ENCODE results near the gene ESRRG. TPM values are rescaled to one million over a fixed set of nuclear protein-coding genes. Genes with fewer than 3 reads are reported as not detected.

Gene ESRRG
- total RNA-seq, 1 experiment from 2014 or later: 0.44 TPM

DNA sequence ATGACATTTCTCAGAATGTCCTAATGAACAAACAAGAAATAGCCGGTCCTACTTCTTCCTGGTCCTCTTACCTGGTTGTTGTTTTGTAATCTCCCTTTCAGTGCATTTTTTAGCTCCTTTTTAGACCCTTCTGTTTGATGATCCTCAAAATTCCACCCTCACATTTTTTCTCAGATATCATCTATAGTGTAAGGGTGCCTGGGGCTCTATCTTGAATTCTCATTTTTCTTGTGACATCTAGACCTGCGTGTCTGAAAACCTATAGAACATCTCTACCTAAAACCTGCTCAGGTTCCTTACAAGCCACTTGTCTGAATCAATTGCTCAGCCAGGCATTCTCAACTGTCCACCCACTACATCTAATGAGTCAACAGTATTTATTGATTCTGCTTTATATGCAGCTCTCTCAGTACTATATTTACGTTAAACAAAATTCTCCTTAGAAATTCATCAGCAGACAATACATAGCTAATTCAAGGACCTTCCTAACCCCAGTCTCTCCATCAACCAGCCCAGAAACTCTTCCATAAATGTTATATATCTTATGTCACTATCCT lies 263.5 kb downstream of the ESRRG start:
- no peak overlapping the region for H3K4me3 Mint-ChIP-seq

More for the DNA sequence above, 263.5 kb downstream of the ESRRG start:
- Mint-ChIP-seq H3K9me3 (no peaks in the 10 kb centered on the region), H3K27ac (no peak overlapping the region), H3K27me3 (ENCODE audit: low read depth) (no peaks in the 10 kb centered on the region), H3K36me3 (ENCODE audit: insufficient read depth in 1 of 3, low read depth in 3 of 3) (no peaks in the 10 kb centered on the region), H3K4me1 (peaks cover 15 to 19% of the 10 kb centered on the region in 2 experiments)
- no peak overlapping the region for H3K4me2 ChIP-seq (ENCODE audit: insufficient read depth, insufficient read length, low read length)
- no peak overlapping the region for H2BK20ac ChIP-seq (ENCODE audit: low read depth, low read length, poor library complexity, severe bottlenecking)
- no peak overlapping the region for H3K9ac ChIP-seq (ENCODE audit: extremely low read depth, insufficient read length, low read length)
- no peaks in the 10 kb centered on the region for H3K9me3 ChIP-seq (ENCODE audit: control insufficient read depth, low read depth, low read length)
- H3T11ph ChIP-seq (ENCODE audit: low read length): no peak overlapping the region
- no peak overlapping the region for H3K56ac ChIP-seq (ENCODE audit: insufficient read length, low read depth, low read length)
- H3K4me1 ChIP-seq (ENCODE audit: insufficient read depth, low read length): peaks cover 4% of the 10 kb centered on the region; the same call in 1 of the 2 replicates
- H3K27me3 ChIP-seq (ENCODE audit: insufficient read depth, low read length): no peaks in the 10 kb centered on the region
- H2BK120ac ChIP-seq (ENCODE audit: low read depth, low read length, poor library complexity, severe bottlenecking): no peak overlapping the region
- WGBS (ENCODE audit: extremely low coverage, insufficient read length, low lambda C conversion rate): no CpG with 5 or more reads among the region's 3 CpGs
- no peak overlapping the region for H2BK12ac ChIP-seq (ENCODE audit: insufficient read length, low read depth, low read length)
- no peak overlapping the region for H4K91ac ChIP-seq (ENCODE audit: insufficient read length, low read depth, low read length)
- no peaks in the 10 kb centered on the region for H3K23me2 ChIP-seq (ENCODE audit: insufficient read length, low read depth, low read length, poor library complexity, severe bottlenecking)
- TF ChIP-seq, protein P1, sequence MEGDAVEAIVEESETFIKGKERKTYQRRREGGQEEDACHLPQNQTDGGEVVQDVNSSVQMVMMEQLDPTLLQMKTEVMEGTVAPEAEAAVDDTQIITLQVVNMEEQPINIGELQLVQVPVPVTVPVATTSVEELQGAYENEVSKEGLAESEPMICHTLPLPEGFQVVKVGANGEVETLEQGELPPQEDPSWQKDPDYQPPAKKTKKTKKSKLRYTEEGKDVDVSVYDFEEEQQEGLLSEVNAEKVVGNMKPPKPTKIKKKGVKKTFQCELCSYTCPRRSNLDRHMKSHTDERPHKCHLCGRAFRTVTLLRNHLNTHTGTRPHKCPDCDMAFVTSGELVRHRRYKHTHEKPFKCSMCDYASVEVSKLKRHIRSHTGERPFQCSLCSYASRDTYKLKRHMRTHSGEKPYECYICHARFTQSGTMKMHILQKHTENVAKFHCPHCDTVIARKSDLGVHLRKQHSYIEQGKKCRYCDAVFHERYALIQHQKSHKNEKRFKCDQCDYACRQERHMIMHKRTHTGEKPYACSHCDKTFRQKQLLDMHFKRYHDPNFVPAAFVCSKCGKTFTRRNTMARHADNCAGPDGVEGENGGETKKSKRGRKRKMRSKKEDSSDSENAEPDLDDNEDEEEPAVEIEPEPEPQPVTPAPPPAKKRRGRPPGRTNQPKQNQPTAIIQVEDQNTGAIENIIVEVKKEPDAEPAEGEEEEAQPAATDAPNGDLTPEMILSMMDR (conservative IDR thresholded peaks at IDR 0.05): no peak
- H4K8ac ChIP-seq (replicated peaks; ENCODE audit: insufficient read length, low read depth, low read length): no peak overlapping the region
- H4K5ac ChIP-seq (ENCODE audit: insufficient read length, low read depth, low read length): no peak overlapping the region
- no peak overlapping the region for H2AFZ ChIP-seq (ENCODE audit: low read length)
- no peak overlapping the region for H2BK15ac ChIP-seq (ENCODE audit: low read depth, low read length)
- H4K20me1 ChIP-seq (ENCODE audit: control insufficient read depth, insufficient read depth, insufficient read length): no peaks in the 10 kb centered on the region
- no peaks in the 10 kb centered on the region for H3K79me2 ChIP-seq (ENCODE audit: insufficient read depth, low read length)
- H3K4ac ChIP-seq (ENCODE audit: low read depth, low read length): no peak overlapping the region
- H2AK5ac ChIP-seq (ENCODE audit: insufficient read length, low read length): no peak overlapping the region
- no peak overlapping the region for H3K18ac ChIP-seq (ENCODE audit: insufficient read length, low read depth, low read length)
- no peaks in the 10 kb centered on the region for H3K79me1 ChIP-seq (ENCODE audit: insufficient read depth, low read depth, low read length, poor library complexity, severe bottlenecking)
- DNase-seq: no peak
- no peak overlapping the region for H2BK5ac ChIP-seq (ENCODE audit: insufficient read length, low read length)
- H3K23ac ChIP-seq (ENCODE audit: insufficient read length, low read depth, low read length): no peak overlapping the region
- H3K14ac ChIP-seq (ENCODE audit: insufficient read depth, low read length): no peak overlapping the region
- H3K27ac ChIP-seq (ENCODE audit: insufficient read length, low read depth, low read length): no peak overlapping the region

Measured in H9 (cell line).